Stimulated activated naive CD8-positive, alpha-beta T cell treated with anti-CD3 and anti-CD28 coated beads, Interleukin-15, Interleukin-2, amounts not matched to agents 100 ng/mL and 50 ng/mL, for 24 hours (primary cell): ENCODE data around the gene UEVLD.
A peak's percentile ranks its signal among the peaks of the same experiment; 100 is the strongest.
"Not testable (repeated sequence)": the region's sequence is repeated elsewhere in the genome, so short reads cannot be mapped to it uniquely, and the experiment has no call there.

Experiments used
- H3K27ac Mint-ChIP-seq: one replicate; pipeline ENCODE4 v1.8.0; 2021; ENCODE audit warnings: mild to moderate bottlenecking, mixed read lengths
- H3K27me3 Mint-ChIP-seq: one replicate; pipeline ENCODE4 v1.8.0; 2021; ENCODE audit warnings: mixed read lengths
- H3K36me3 Mint-ChIP-seq: one replicate; pipeline ENCODE4 v1.8.0; 2021; ENCODE audit warnings: low read depth, mixed read lengths
- H3K4me1 Mint-ChIP-seq: one replicate; pipeline ENCODE4 v1.8.0; 2021; ENCODE audit warnings: low read depth, mixed read lengths
- H3K4me3 Mint-ChIP-seq: one replicate; pipeline ENCODE4 v1.8.0; 2021; ENCODE audit warnings: mild to moderate bottlenecking, mixed read lengths
- H3K9me3 Mint-ChIP-seq: one replicate; pipeline ENCODE4 v1.8.0; 2021; ENCODE audit warnings: mixed read lengths

UEVLD gene

DNA sequence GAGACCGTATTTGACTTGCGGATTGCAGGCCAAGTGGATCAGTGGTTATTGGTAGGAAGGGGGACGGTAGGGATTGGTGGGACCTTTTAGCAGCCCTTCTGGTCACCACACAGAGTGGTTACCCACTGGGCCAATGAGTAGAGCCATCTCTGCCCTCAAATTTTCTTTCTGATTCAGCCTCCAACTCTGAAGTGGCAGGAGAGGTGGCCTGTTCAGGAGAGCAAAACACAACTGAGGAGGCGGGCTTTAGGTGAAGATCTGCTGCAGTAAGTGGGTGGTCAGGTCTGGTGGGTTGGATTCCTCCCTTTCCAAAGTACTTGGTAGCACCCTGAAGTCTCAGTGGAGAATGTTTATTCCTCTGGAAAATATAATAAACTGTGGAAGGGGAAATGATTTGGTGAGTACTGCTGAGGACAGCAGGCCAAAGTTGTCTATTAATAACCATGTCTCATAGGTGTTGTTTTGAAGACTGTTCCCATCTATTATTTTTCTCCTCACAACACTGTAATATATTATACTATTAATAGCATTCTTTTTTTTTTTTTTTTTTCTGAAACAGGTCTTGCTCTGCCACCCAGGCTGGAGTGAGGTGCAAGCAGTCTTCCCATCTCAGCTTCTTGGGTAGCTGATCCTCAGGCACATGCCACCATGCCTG, 12.5 kb upstream of the UEVLD start:
- Mint-ChIP-seq H3K27ac (no peak overlapping the region), H3K4me1 (no peaks in the 10 kb centered on the region), H3K4me3 (no peak overlapping the region), H3K27me3 (no peaks in the 10 kb centered on the region), H3K36me3 (no peaks in the 10 kb centered on the region), H3K9me3 (no peaks in the 10 kb centered on the region)

DNA sequence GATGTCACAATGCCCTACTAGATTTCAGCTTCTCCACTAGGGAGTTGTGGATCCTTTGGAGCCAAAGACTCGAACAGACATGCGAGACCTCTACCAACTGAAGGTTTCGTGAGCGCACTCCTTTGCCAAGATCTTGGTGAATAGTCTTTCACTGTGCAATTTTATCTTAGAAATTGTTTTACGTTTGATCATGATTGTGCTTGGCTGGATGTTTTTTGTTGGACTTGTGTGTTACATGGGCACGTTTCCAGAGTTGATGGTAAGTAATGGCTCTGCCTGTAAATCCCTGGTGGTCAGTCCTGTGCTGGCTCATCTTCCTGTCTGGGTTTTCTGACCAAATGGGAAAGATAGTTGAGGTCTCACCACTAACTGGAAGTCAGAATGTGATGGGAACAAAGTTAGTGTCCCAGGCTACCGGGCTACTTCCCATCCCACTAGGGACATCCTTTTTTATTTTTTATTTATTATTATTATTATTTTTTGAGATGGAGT, 11.3 kb upstream of the UEVLD start, which contains the start of gene MISFA:
TSS of gene MISFA (plus strand) at position 51 of the 492 bp plus-strand sequence. CDS start at position 191, 140 bp downstream.
- H3K4me3 Mint-ChIP-seq, result no peak within 1 kb of the TSS
- H3K9me3 Mint-ChIP-seq, result no peaks in the 10 kb centered on the region
- H3K27me3 Mint-ChIP-seq, result no peaks in the 10 kb centered on the region
- H3K27ac Mint-ChIP-seq, result no peak within 1 kb of the TSS
- no peaks in the 10 kb centered on the region for H3K4me1 Mint-ChIP-seq
- no peaks in the 10 kb centered on the region for H3K36me3 Mint-ChIP-seq

DNA sequence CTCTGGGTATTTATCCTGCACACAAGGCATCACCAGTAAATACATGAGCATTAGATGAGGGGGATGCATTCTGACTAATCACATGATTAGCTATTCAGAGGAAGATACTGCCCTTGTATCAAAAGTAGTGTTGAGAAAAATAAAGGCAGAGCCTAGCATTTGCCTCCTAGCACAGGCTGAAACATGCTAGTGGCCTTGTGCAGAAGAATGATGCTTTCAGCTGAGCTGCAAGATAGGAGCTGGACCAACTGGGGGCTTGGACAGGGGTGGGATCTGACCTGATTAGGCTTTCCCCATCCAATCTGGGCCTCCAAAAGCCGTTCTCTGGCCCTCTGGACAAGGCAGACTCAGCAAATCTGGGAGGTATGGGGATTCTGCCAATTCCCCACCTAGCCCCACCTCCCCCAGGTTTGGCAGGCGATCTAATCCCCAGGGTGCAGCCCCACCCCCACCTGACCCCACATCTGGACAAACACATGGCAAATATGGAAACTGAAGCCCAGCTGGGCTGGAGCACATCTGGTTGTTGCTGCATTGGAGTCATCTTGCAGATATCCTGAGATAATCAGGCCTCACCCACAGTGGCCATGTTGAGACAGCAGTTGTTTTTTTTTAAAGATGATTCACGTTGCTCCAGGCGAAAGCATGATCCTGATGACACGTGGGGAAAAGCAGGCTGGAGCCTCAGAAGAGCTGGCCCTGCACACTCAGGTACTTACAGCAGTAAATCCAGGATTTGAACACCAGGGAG, 6.6 kb upstream of the UEVLD start:
- H3K9me3 Mint-ChIP-seq, result no peaks in the 10 kb centered on the region
- H3K36me3 Mint-ChIP-seq, result no peaks in the 10 kb centered on the region
- H3K27me3 Mint-ChIP-seq, result no peaks in the 10 kb centered on the region
- no peaks in the 10 kb centered on the region for H3K4me1 Mint-ChIP-seq
- H3K4me3 Mint-ChIP-seq, result no peak overlapping the region
- no peak overlapping the region for H3K27ac Mint-ChIP-seq

- H3K27me3 Mint-ChIP-seq, H3K4me1 Mint-ChIP-seq, H3K36me3 Mint-ChIP-seq, H3K4me3 Mint-ChIP-seq, H3K27ac Mint-ChIP-seq, H3K9me3 Mint-ChIP-seq: not testable (repeated sequence)
Measured at GRCh38 chr11:18594088-18594487, 5.6 kb upstream of the UEVLD start.

DNA sequence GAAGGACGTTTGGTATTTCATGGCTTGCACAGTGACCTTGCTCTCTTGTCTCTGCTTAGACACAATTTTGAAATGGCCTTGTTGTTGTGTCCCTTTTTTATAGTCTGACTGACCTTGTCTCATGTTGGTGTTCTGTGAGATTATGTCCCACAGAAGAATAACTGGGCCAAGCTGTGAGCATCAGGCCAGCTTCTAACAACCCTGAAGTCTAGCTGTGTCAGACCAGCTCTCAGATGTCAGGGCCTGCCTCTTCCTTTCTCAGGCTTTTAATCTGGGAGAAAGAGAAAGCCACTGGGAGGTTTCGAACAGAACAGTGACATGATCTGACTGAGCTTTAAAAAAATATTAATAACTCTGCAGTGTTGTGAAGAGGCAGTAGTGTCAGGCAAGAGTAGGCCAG, 2.0 kb upstream of the UEVLD start:
- Mint-ChIP-seq H3K36me3 (no peaks in the 10 kb centered on the region), H3K9me3 (no peaks in the 10 kb centered on the region), H3K27me3 (no peaks in the 10 kb centered on the region)

GRCh38 chr11:18581825-18582224, 6.7 kb downstream of the UEVLD start:
- Mint-ChIP-seq H3K36me3 (peaks cover 18% of the 10 kb centered on the region), H3K4me3 (no peak overlapping the region), H3K27ac (no peak overlapping the region), H3K27me3 (no peaks in the 10 kb centered on the region), H3K4me1 (peaks cover 10% of the 10 kb centered on the region), H3K9me3 (no peaks in the 10 kb centered on the region)

More for the DNA sequence above, 2.0 kb upstream of the UEVLD start:
- Mint-ChIP-seq H3K27ac (peak overlapping the region; percentile 56), H3K4me1 (no peaks in the 10 kb centered on the region), H3K4me3 (peak overlapping the region; percentile 17)

- peaks cover 22% of the 10 kb centered on the region for H3K36me3 Mint-ChIP-seq
Measured at GRCh38 chr11:18580113-18580766, 8.3 kb downstream of the UEVLD start.

GRCh38 chr11:18578975-18579598, 9.4 kb downstream of the UEVLD start:
- Mint-ChIP-seq H3K9me3 (no peaks in the 10 kb centered on the region), H3K4me1 (peaks cover 10% of the 10 kb centered on the region), H3K27ac (no peak overlapping the region), H3K36me3 (peaks cover 27% of the 10 kb centered on the region), H3K27me3 (no peaks in the 10 kb centered on the region), H3K4me3 (peak overlapping the region; percentile 27)

More at GRCh38 chr11:18580113-18580766, 8.3 kb downstream of the UEVLD start:
- H3K4me3 Mint-ChIP-seq, result no peak overlapping the region
- peaks cover 10% of the 10 kb centered on the region for H3K4me1 Mint-ChIP-seq
- no peak overlapping the region for H3K27ac Mint-ChIP-seq
- H3K27me3 Mint-ChIP-seq, result no peaks in the 10 kb centered on the region
- H3K9me3 Mint-ChIP-seq, result no peaks in the 10 kb centered on the region

GRCh38 chr11:18575361-18575760, 13.2 kb downstream of the UEVLD start:
- Mint-ChIP-seq H3K27me3 (no peaks in the 10 kb centered on the region), H3K27ac (no peak overlapping the region), H3K4me1 (peaks cover 10% of the 10 kb centered on the region), H3K4me3 (no peak overlapping the region), H3K36me3 (peaks cover 45% of the 10 kb centered on the region), H3K9me3 (no peaks in the 10 kb centered on the region)

DNA sequence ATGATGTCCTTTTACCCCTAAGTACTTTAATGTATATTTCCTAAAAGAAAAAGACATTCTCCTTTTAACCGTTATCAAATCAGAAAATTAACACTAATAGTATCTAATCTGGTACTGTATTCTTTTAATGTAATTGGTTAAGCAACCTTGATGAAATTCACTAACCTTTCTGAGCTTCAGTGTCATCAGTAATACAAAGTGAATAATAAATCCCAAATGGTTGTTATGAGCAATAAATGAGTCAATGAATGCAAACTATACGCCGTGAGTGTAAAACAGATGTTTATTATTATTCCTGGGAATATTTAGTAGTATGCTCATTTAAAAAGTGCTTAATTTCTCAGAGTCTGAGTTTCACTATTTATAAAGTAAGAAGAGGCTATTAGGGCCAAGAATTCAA, 21.5 kb downstream of the UEVLD start:
- Mint-ChIP-seq H3K4me1 (no peaks in the 10 kb centered on the region), H3K36me3 (peaks cover 34% of the 10 kb centered on the region), H3K4me3 (no peak overlapping the region), H3K27me3 (no peaks in the 10 kb centered on the region), H3K9me3 (no peaks in the 10 kb centered on the region), H3K27ac (no peak overlapping the region)

- H3K9me3 Mint-ChIP-seq, result no peaks in the 10 kb centered on the region
- H3K36me3 Mint-ChIP-seq, result peaks cover 33% of the 10 kb centered on the region
- no peak overlapping the region for H3K27ac Mint-ChIP-seq
- no peaks in the 10 kb centered on the region for H3K4me1 Mint-ChIP-seq
- no peak overlapping the region for H3K4me3 Mint-ChIP-seq
- H3K27me3 Mint-ChIP-seq, result no peaks in the 10 kb centered on the region
Measured at GRCh38 chr11:18566406-18566805, 22.1 kb downstream of the UEVLD start.

GRCh38 chr11:18564149-18564548, 24.4 kb downstream of the UEVLD start:
- Mint-ChIP-seq H3K27me3 (no peaks in the 10 kb centered on the region), H3K27ac (no peak overlapping the region), H3K4me3 (no peak overlapping the region), H3K9me3 (no peaks in the 10 kb centered on the region), H3K4me1 (no peaks in the 10 kb centered on the region), H3K36me3 (peaks cover 18% of the 10 kb centered on the region)

DNA sequence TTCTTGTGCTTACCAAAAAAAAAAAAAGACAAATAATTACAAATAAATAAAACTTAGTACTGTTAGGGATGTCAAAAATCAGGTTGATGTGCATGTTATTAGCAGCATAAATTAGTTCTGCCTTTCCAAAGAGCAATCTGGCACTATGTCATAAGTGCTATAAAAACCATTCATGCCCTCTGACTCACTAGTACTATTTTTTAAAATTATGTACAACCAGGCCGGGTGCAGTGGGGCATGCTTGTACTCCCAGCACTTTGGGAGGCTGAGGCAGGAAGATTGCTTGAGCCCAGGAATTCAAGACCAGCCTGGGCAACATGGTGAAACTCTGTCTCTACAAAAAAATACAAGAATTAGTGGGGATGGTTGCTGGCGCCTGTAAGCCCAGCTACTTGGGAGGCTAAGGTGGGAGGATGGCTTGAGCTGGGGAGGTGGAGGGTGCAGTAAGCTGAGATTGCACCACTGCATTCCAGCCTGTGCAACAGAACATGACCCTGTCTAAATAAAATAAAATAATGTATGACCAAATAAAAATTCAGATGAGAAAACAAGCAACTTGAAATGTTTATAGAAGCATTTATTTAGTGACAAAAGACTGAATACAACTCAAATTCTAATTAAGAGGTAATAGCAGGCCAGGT, 25.3 kb downstream of the UEVLD start:
- Mint-ChIP-seq H3K27ac (no peak overlapping the region), H3K4me1 (no peaks in the 10 kb centered on the region), H3K27me3 (no peaks in the 10 kb centered on the region), H3K4me3 (no peak overlapping the region), H3K36me3 (peaks cover 17% of the 10 kb centered on the region), H3K9me3 (no peaks in the 10 kb centered on the region)

GRCh38 chr11:18548001-18548400, 40.5 kb downstream of the UEVLD start:
- H3K36me3 Mint-ChIP-seq, result peaks cover 21% of the 10 kb centered on the region
- no peaks in the 10 kb centered on the region for H3K4me1 Mint-ChIP-seq
- no peak overlapping the region for H3K4me3 Mint-ChIP-seq
- no peak overlapping the region for H3K27ac Mint-ChIP-seq
- H3K9me3 Mint-ChIP-seq, result no peaks in the 10 kb centered on the region
- H3K27me3 Mint-ChIP-seq, result no peaks in the 10 kb centered on the region
